Neutrophil (primary cell): ENCODE data around the gene ANKRD13B.

Experiments used
- H3K27ac ChIP-seq: fragments of 200-600 bp; sonication (generic); 2 replicates; pipeline ENCODE4 v1.5.1; 2016; ENCODE audit warnings: mild to moderate bottlenecking, moderate library complexity
- H3K27me3 ChIP-seq: fragments of 200-600 bp; sonication (generic); 2 replicates; pipeline ENCODE4 v1.6.0; 2016; ENCODE audit warnings: mild to moderate bottlenecking
- H3K36me3 ChIP-seq: fragments of 200-600 bp; sonication (generic); 2 replicates; pipeline ENCODE4 v1.5.1; 2017
- H3K4me1 ChIP-seq, 2 experiments: fragments of 200-600 bp in 1 of 2; sonication (generic) in 1 of 2; 1 replicate in 1 of 2; 2 replicates in 1 of 2; pipeline versions ENCODE4 v1.5.1 to v1.6.1; 2013 to 2016; ENCODE audit warnings: low read depth in 1 of 2, low read length in 1 of 2, mild to moderate bottlenecking in 1 of 2, moderate library complexity in 1 of 2; ENCODE audit not compliant: control insufficient read depth in 1 of 2, insufficient read depth in 1 of 2
- H3K4me3 ChIP-seq, 2 experiments: fragments of 200-600 bp in 1 of 2; sonication (generic) in 1 of 2; 1 replicate in 1 of 2; 2 replicates in 1 of 2; pipeline ENCODE4 v1.5.1; 2013 to 2016; ENCODE audit warnings: low read depth in 1 of 2, low read length in 1 of 2, mild to moderate bottlenecking in 1 of 2, moderate library complexity in 1 of 2
- H3K9me3 ChIP-seq: fragments of 200-600 bp; sonication (generic); 2 replicates; pipeline ENCODE4 v1.5.1; 2016
- TF ChIP-seq, protein P1 (sequence below): fragments of 200-600 bp; sonication (generic); IDR thresholded peaks from 2 replicates; pipeline ENCODE4 v1.5.1; 2016; ENCODE audit warnings: antibody characterized with exemption

The ANKRD13B gene

DNA sequence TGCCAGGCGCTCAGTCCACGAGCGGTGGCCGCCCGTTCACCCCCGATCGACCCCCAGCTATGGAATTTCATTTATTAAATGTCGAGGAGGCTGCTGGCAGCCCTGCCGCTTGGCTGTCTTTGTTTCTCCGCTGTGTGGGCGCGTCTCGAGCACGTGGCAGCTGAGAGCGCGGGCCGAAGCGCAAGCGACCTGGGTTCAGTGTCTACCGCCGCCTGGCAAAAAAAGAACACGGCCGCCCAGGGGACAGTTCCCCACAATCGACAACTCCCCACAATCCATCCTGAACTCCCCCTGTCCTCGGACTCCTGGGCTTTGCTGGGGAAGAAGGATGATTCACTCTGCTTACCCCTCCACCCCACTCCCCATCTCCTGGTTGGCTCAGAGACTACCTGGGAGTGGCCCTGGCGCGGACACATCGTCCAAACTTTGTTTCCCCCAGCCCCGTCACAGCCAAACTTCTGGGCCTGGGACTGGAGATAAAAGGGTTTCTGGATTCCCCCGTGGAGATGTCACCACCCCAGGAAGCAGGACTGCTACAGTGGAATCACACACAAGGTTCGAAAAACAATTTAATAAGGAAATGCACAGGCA lies 1.7 kb upstream of the ANKRD13B start:
- Histone ChIP-seq H3K27ac (no peak overlapping the region), H3K9me3 (no peaks in the 10 kb centered on the region), H3K4me1 (peaks cover 55% of the 10 kb centered on the region in 2 experiments), H3K4me3 (peak overlapping the region; percentile 34 to 50), H3K27me3 (peaks cover 76% of the 10 kb centered on the region), H3K36me3 (no peaks in the 10 kb centered on the region)
- TF ChIP-seq, protein P1, sequence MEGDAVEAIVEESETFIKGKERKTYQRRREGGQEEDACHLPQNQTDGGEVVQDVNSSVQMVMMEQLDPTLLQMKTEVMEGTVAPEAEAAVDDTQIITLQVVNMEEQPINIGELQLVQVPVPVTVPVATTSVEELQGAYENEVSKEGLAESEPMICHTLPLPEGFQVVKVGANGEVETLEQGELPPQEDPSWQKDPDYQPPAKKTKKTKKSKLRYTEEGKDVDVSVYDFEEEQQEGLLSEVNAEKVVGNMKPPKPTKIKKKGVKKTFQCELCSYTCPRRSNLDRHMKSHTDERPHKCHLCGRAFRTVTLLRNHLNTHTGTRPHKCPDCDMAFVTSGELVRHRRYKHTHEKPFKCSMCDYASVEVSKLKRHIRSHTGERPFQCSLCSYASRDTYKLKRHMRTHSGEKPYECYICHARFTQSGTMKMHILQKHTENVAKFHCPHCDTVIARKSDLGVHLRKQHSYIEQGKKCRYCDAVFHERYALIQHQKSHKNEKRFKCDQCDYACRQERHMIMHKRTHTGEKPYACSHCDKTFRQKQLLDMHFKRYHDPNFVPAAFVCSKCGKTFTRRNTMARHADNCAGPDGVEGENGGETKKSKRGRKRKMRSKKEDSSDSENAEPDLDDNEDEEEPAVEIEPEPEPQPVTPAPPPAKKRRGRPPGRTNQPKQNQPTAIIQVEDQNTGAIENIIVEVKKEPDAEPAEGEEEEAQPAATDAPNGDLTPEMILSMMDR, result no peak

DNA sequence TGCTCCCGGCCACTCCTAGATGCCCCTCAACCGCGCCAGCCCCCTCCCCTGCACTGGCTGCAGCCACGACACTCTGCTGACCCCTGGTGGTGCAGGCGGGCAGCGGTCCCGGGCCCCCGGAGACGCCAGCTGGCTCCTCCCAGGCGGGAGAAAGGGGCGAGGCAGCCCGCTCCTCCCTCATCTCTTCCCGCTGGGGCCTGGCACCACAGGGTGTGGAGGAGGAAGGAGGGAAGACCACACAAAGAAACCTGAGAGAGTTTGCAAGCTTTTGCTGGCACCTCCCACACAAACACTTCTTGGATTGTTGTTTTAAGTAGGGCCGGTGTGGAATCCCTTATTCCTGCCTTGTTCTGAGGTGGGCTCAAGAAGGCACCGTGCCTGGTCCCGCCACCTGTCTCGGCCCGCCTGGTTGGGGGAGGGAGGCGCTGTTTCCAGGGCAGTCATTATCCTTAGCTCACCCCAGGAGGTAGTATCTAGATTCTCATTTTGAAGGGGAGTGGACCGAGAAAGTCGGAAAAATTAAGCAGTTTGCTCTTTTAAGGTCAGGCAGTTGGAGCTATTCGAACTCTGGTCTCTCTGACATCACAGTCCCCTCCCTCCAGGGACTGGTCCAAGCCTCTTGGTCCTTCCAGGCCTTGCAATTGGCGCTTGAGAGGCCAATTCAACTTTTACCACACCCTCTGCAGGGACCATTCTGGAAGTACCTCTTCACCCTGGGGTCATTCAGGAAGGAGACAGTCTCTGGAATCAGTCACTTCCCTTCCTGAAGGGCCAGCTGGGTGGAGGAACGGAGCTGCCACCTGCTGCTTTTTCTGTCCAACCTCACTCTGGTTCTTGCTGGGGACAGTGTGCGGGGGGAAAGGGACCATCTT lies 959 bp upstream of the ANKRD13B start:
- TF ChIP-seq, protein P1, result peak; percentile 85
- Histone ChIP-seq H3K36me3 (no peaks in the 10 kb centered on the region), H3K27ac (no peak overlapping the region), H3K4me1 (peaks cover 55% of the 10 kb centered on the region in 2 experiments), H3K4me3 (peak overlapping the region; percentile 34 to 65), H3K9me3 (no peaks in the 10 kb centered on the region), H3K27me3 (peaks cover 82% of the 10 kb centered on the region)

DNA sequence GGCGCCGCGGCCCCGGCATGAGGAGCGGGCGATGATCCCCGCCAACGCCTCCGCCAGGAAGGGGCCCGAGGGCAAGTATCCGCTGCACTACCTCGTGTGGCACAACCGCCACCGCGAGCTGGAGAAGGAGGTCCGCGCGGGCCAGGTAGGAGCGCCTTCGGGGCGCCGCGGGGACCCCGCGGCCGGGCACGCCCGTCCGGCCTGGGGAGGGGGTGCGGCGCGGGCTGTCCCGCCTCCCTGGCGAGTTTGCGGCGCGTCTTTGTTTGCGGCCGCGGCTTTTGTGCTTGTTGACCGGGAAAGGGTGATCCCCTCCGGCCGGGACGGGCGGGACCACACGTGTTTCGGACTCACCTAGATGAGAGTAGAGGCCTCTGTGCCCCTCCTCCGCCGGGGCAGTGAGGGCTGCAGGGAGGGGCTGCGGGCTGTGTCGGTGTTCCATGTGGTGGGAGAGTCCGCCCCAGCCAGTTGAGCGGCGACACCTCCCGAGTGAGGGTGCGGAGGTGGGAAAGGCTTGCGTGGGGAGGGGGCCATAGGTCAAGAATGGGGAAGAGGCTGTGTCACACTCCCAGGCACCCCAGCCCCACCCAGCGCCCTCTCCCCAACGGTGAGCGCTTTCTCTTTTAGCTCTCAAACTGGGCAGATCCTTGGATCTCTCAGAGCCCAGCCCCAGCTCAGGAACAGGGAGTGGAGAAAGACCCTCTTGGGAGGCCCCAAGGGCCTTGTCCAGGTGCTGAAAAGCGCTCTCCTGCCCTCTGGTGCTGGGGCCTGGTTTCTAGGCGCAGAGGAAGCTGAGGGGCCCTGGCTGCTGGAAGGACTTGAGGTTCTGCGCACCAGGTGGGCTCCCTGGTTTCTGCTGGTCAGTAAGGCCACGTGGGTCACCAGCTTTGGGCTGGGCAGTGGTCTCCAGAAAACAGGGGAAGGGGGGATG lies 923 bp downstream of the ANKRD13B start:
- Histone ChIP-seq H3K27ac (no peak overlapping the region), H3K27me3 (peaks cover 76% of the 10 kb centered on the region), H3K4me1 (peaks cover 43 to 44% of the 10 kb centered on the region in 2 experiments), H3K4me3 (peak overlapping the region; percentile 47 to 60), H3K9me3 (no peaks in the 10 kb centered on the region), H3K36me3 (no peaks in the 10 kb centered on the region)
- TF ChIP-seq, protein P1, result no peak

DNA sequence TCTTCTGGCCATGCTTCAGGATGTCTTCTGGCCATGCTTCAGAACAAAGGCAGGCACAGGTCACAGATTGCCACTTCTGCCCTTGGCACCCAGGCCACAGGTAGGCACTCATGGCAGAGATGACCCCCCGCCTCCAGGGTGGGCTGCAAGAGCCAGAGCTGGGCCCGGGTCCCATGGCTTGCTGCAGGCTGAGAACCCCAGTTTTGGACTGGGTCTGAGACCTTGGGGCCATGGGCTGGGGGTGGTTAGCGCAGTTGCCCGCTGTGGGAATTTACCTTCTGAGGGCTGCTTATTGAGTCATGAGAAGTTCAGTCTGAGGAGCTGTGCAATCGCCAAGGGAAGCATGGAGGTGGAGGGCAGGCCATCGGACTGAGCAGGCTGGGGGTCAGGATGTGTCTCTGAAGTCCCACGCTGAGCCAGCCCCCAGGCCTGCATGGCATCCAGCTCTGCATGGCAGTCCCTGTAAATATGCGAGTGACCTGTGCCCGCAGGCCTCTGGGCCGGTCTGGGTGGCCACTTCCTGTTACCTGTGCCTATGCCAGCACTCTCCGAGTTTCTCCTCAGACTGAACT lies 1.7 kb downstream of the ANKRD13B start:
- Histone ChIP-seq H3K4me3 (no peak overlapping the region), H3K27ac (no peak overlapping the region), H3K9me3 (no peaks in the 10 kb centered on the region), H3K36me3 (no peaks in the 10 kb centered on the region), H3K4me1 (peaks cover 42 to 43% of the 10 kb centered on the region in 2 experiments), H3K27me3 (peaks cover 80% of the 10 kb centered on the region)
- TF ChIP-seq, protein P1, result no peak
